Measurements from ENCODE around the gene ANG.

GRCh38 chr14:20730891-20731290 is 42.3 kb downstream of the ANG start:
- TF ChIP-seq CTCF (IDR thresholded peaks at IDR 0.05; ENCODE audit: low read length) (no peak), EZH2 (IDR thresholded peaks at IDR 0.05; ENCODE audit: borderline replicate concordance, low read length) (no peak)
